ENCODE data around the gene PAPPA. TPM values are rescaled to one million over a fixed set of nuclear protein-coding genes. Genes with fewer than 3 reads are reported as not detected.

PAPPA gene
- polyA plus RNA-seq (ENCODE audit: insufficient read length), result 3.5 TPM
- long read RNA-seq, donor 1, result 0 reads
- long read RNA-seq, donor 2, result 0 reads
- long read RNA-seq, donor 3, result 0 reads
- long read RNA-seq, donor 4, result 0 reads
- long read RNA-seq, donor 5, result 0 reads
- long read RNA-seq, donor 6, result 0 reads
- long read RNA-seq, donor 7, result 0 reads
- long read RNA-seq, donor 8, result 0 reads

DNA sequence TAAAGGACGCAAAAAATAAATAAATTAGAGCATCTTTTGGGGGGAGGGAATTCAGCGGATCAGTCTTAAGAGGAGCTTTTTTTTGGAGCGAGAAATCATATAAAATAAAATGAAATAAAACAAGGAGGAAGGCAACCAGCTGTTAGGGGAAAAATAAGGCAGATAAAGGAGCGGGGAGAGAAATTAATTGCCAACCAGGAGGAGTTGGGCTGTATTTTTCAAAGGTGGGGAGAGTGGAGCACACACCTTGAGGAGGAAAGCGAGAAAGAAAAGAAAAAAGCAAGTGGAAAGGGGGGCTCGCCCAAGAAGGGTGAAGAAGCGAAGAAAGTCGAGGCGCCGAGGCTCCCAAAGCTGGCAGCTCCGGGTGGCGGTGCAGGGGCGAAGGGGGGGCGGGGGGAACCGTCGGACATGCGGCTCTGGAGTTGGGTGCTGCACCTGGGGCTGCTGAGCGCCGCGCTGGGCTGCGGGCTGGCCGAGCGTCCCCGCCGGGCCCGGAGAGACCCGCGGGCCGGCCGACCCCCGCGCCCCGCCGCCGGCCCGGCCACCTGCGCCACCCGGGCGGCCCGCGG lies at the start of gene PAPPA:
Gene PAPPA (plus strand): TSS at position 27 of the 569 bp plus-strand sequence. CDS start 382 bp downstream, at position 409.
- DNase-seq, result no peak

DNA sequence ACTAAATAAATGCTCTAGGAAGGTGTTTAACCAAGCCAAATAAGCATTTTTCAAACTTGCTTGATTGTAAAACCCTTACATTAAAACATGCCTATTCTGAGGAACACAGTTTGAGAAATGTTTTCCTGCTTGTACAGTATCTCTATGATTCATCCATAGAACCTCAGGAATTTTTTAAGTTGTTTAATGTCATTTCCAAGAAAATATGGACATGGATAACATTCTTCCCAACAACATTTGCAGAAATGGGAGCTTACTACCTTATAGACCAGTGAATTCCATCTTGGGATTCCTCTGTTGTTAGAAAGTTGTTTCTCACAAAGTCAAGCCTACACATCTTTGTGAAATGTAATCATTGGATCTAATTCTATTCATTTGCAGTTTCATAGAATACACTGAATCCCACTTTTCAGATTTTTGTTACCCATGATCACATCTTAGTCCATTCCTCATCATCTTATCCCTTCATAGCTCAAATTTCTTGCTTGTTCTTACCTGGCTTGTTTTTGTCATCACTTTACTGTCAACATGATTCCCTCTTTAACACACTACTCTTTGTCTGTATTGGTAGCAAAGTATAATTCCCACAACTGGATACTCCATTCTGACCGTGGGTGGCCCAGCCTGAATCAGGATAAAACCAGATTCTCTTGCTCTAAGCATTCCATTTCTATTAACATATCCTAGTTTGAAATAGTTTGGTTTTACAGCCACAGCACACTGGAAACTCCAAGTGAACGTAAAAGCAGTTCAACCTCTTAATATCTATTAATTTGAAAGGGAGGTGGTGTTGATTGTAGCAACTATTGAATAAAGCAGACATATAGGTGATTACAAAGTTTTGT lies 49.4 kb upstream of the PAPPA start:
- DNase-seq, result no peak

- no peak for DNase-seq
These were observed 41.4 kb upstream of the PAPPA start for GRCh38 chr9:116112236-116112635.

GRCh38 chr9:116115761-116116353 lies 37.7 kb upstream of the PAPPA start:
- DNase-seq, result no peak

GRCh38 chr9:116116393-116116792 lies 37.2 kb upstream of the PAPPA start:
- DNase-seq, result no peak

DNA sequence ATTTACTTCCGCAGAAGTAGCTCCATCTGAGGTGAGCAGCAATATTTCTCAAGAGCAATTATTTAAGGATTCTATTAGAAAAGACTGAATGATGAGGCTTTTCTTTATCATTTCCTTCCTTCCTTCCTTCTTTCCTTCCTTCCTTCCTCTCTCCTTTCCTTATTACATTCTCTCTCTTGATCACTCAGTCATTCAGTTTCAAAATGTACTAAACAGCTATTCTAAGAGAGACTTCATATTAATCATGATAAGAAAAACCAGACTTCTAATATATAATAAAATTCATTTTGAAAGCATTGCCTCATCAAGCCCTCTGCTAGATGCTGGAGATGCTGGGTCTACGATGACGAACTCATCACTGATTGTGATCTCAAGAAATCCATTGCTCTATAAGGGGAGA lies 30.4 kb upstream of the PAPPA start:
- no peak for DNase-seq

DNA sequence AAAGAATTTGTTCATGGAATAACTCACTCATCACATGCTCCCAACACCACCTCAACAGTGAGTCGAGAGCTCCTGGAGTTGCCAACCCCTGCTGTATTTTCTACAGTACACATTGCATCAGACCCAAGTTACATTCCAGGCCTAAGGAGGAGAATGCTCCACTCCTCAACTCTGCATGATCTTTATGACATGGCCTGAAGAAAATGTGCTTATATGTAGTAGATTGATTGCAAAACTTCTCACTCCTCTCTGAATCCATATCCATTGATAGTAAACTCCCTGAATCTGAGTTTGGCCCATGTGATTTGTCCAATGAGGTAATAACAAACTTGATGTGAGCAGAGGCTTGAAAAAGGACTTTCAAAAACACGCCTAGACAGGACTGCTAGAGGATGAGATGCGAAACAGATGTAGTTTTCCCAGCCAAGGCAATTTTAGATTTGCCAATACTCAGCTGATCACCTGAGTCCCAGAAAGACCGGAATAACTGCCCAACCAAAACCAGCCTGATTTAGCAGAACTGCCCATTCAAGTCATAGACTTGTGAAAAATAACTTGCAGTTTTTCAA lies 29.0 kb upstream of the PAPPA start:
- DNase-seq, result no peak

- no peak for DNase-seq
These were observed 20.4 kb upstream of the PAPPA start for GRCh38 chr9:116133163-116133562.

DNA sequence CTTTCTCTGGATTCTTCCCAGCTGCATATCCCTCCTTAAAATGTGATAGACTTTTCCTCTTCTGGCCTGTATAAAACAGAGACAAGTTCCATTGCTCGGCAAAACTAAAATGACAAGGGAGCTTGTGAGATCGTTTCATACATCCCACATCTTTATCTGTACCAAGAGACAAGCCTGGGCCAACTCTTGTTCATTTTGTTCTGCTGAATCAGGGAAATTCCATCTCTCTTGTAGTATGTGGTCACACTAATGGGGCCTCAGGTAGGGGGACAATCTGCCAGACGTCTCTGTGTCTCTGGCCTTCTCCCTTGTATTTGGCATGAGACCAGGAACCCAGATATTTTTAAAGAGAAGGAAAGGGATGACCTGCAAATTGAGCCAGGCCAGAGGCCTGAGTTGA lies 18.6 kb upstream of the PAPPA start:
- no peak for DNase-seq

- no peak for DNase-seq
These were observed 16.6 kb upstream of the PAPPA start for GRCh38 chr9:116137010-116137409.

DNA sequence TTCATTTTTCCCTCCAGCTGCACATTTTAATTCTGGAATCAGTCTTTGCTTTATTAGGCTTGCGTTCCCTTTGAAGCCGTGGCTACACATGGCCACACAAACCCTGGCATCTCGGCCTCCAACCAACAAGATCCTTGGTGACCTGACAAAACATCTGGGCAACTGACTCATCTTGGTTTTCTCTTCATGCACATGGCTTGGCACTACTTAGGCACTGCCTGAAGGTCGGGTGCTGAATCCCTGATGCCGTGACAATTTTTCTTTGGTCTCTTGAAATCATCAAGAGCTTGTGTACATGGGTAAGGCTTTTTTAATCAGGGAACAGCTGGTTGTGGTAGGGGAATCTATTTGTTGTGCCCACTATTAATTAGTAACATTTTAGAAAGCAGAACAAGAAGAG lies 16.0 kb upstream of the PAPPA start:
- DNase-seq, result no peak

GRCh38 chr9:116141864-116142561 lies 11.6 kb upstream of the PAPPA start:
- no peak for DNase-seq

DNA sequence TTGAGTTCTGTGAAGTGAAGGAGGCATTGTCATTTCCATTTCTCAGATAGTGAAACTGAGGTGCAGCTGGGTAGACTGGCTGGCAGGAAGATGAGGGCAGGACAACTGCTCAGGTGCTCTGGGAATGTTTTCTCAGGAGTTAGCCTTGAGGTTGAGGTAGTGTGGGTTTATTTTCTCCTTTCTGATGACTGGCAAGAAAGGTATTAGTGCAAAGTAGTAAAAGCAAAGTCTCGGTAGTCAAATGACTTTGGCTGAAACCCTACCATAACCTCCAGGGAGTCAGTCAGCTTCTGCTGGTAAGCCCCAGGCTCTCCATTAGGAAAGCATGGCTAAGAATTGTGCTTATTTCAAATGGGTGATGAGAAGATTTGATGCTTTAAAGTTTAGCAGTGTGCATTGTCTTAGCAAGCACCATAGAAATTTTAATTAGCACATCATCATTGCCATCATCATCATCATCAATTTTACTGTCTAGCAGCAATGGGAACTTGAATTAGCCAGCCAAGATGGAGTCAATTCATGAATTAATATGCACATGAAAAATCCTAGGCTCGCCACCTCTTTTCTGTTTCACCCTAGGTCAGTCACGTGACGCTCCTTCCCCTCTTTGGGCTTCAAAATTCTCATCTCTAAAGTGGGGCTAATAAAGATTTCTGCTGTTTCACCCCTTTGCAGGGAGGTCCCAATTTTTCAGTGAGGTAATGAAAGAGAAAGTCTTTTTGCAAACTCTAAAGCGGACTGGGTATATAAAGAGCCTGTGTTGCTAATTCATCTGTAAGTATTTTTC lies 10.7 kb upstream of the PAPPA start:
- DNase-seq, result no peak

- no peak for DNase-seq
These were observed 9.6 kb upstream of the PAPPA start for GRCh38 chr9:116144038-116144437.

GRCh38 chr9:116144555-116144954 lies 9.0 kb upstream of the PAPPA start:
- DNase-seq, result no peak

DNA sequence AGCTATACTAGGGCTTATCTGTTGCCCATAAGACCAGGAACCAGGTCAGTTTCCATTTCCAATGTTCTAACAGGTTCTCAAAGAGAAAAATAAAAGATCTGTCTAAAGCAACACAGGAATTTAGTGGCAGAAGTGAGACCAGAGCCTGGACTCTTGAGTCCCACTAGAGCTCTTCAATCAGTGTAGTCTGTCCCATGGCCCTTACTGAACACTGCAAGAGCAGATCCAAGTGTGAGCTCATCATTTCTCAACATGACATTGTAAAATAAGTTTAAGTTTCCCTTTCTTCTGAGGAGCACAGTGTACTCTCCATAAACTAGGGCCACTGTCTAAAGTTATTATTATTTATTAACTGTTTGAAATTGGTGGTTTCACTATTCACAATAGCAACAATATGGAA lies 8.6 kb upstream of the PAPPA start:
- no peak for DNase-seq

DNA sequence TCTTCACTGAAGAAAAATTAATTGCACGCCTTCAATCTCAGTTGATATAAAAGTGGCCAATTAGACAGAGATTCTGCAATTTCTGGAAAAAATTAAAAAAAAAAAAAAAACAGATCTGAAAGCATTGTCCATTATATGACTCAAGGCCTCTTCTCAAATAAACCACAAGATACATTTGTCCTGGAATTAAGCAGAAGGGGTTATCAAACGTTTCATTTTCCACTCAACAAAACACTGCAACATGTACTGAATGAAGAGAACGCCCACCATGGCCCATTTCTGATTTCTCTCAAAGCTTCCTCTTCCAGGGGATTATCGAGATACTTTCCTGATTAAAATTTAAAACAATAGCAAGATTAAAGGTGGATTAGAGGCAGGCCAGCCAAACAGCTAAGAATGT lies 5.8 kb upstream of the PAPPA start:
- no peak for DNase-seq

- DNase-seq, result no peak
These were observed 3.7 kb upstream of the PAPPA start for GRCh38 chr9:116149844-116150243.

- DNase-seq, result no peak
These were observed 2.4 kb upstream of the PAPPA start for GRCh38 chr9:116151199-116151598.

- DNase-seq, result no peak
These were observed 1.6 kb upstream of the PAPPA start for GRCh38 chr9:116151966-116152381.

GRCh38 chr9:116152390-116152789 lies 1.2 kb upstream of the PAPPA start:
- no peak for DNase-seq

Data from left kidney (tissue), 8 donors.